COLO829 (cell line): ENCODE data around the gene RNU5D-1.

Experiments
- DNase-seq: peaks from one replicate; pipeline ENCODE4 v3.0.0; 2012; ENCODE audit warnings: low spot score

The RNU5D-1 gene

GRCh38 chr1:44698138-44698537, 32.8 kb downstream of the RNU5D-1 start:
- DNase-seq, result no peak

- no peak for DNase-seq
Measured at GRCh38 chr1:44696789-44697345, 34.1 kb downstream of the RNU5D-1 start.

- no peak for DNase-seq
Measured at GRCh38 chr1:44696101-44696500, 34.9 kb downstream of the RNU5D-1 start.

DNA sequence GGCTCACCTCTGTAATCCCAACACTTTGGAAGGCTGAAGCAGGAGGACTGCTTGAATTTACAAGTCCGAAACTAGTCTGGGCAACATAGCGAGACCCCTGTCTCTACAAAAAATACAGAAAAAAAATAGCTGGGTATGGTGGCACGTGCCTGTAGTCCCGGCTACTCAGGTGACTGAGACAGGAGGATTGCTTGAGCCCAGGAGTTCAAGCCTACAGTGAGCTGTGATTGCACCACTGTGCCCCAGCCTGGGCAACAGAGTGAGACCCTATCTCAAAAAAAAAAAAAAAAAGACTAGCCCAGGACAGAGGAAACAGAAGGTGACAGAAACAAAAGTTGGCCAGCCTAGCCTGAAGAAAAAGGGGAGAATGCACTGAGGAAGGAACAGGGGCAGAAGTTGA, 35.3 kb downstream of the RNU5D-1 start:
- DNase-seq, result no peak

- no peak for DNase-seq
Measured at GRCh38 chr1:44694863-44695478, 36.0 kb downstream of the RNU5D-1 start.

DNA sequence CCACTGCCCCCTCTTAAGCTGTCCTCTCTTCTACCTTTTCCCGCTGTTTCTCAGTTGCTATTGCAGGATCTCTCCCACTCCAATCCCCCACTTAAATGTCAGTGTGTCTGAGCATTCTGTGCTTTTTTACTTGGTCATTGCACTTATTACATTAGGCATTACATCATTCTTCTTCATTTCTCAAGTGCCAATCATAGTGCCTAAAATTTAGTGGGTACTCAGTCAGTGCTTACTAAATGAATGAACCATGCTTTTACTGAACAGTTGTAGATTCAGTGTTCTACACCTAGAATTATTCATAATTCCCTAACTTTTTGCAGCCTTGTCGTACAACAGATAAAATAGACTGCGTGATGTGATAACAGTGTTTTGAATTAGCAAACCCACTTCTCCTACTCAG, 37.1 kb downstream of the RNU5D-1 start:
- DNase-seq, result no peak

- no peak for DNase-seq
Measured at GRCh38 chr1:44693159-44693558, 37.8 kb downstream of the RNU5D-1 start.

DNA sequence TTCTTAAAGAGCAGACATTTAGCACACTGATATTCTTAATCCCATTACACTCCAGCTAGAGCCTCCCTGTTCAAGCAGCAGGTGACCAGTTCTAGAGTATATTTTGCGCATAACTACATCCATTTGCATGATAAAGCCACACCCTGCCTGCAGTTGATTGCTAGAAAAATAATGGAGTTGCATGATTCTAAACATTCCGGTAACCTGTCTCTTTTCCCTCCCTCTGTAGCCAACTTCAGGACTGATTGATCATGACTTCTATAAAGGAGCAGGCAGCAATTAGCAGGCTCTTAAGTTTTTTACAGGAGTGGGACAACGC, 41.6 kb downstream of the RNU5D-1 start:
- DNase-seq, result no peak

DNA sequence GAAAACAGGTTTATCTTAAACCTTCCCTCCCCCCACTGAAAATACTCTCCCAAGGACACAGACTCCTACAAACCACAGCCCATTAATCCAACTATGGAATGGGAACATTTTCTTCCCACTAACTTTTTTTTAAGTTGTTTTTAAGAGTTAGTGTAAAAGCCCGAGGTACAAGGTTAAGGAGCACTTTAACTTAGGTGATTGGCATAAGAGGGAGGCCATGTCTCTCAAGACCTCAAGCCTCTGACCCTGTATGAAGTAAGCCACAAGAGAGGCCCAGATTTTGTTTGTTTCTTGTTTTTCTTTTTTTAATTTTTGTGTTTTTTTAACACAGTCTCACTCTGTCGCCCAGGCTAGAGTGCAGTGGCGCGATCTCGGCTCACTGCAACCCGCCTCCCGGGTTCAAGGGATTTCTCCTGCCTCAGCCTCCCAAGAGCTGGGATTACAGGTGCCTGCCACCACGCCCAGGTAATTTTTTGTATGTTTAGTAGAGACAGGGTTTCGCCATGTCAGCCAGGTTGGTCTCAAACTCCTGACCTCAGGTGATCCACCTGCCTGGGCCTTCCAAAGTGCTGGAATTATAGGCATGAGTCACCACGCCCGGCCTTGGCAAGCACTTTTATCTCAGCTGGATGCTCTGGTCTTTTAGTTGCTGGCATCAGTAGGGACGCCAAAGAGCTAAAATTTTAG, 42.1 kb downstream of the RNU5D-1 start:
- DNase-seq, result no peak

DNA sequence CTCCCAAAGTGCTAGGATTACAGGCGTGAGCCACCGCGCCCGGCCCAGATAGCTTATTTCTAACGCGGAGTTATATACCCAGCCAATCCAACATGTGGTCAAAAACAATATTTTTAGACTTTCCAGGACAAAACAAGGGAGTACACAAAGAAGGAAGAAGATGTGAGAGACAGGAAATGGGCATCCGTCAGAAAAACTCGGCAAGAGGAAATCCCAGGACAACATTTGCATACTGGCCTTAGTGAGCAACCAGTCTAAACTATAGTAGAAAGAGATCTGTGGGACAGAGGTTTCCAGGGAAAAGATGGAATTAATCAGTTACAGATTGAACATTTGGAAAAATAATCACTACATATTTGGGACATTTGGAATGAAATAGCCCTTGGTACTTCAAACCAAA, 45.1 kb downstream of the RNU5D-1 start:
- DNase-seq, result no peak

DNA sequence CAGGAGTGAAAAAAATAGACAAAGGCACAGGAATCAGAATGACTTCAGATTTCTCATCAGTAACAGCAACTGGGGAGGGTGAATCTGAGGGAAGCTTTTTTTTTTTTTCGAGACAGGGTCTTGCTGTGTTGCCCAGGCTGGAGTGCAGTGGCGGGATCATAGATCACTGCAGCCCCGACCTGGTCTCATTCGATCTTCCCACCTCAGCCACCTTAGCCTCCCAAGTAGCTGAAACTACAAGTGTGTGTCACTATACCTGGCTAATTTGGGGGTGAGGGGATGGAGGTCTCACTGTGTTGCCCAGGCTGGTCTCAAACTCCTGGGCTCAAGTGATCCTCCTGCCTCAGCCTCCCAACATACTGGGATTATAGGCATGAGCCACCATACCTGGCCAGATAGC, 45.8 kb downstream of the RNU5D-1 start:
- no peak for DNase-seq

- DNase-seq, result no peak
Measured at GRCh38 chr1:44684525-44684924, 46.4 kb downstream of the RNU5D-1 start.

GRCh38 chr1:44682883-44683265, 48.1 kb downstream of the RNU5D-1 start:
- no peak for DNase-seq

GRCh38 chr1:44681905-44682882, 48.8 kb downstream of the RNU5D-1 start:
- DNase-seq, result no peak
